ENCODE measurements around the gene GLYAT. TPM values are rescaled to one million over a fixed set of nuclear protein-coding genes. Genes with fewer than 3 reads are reported as not detected.

The GLYAT gene
- total RNA-seq, 1 experiment from 2014 or later: not detected

- H4K20me1 ChIP-seq (ENCODE audit: insufficient read depth): no peaks in the 10 kb centered on the region
- ChIA-PET POLR2A (no interaction called here), CTCF (no interaction called here), RAD21 (ENCODE audit: low non-redundant PET in 1 of 2, low total read pairs in 2 of 2, uncharacterized antibody in 2 of 2, unreplicated experiment in 2 of 2) (no interaction called here)
- H3K36me3 ChIP-seq (ENCODE audit: control insufficient read depth in 1 of 2, insufficient read depth in 2 of 2, low read length in 2 of 2): no peaks in the 10 kb centered on the region
- H3K27ac ChIP-seq (ENCODE audit: low read depth, low read length): no peak overlapping the region
- H2AFZ ChIP-seq (ENCODE audit: low read depth, low read length, poor library complexity, severe bottlenecking): no peak overlapping the region
- H3K9me2 ChIP-seq (ENCODE audit: insufficient read depth): no peaks in the 10 kb centered on the region
- peaks cover 7 to 22% of the 10 kb centered on the region in 2 experiments for H3K4me1 ChIP-seq (ENCODE audit: control insufficient read depth in 1 of 2, insufficient read depth in 2 of 2, low read length in 2 of 2)
- no peak for DNase-seq (ENCODE audit: low read depth, low spot score)
- peak; percentile 37; the same call in 1 of the 2 replicates for ATAC-seq
- intact Hi-C loops (cut with micrococcal nuclease): no loop called here
- H3K9me3 ChIP-seq (ENCODE audit: control insufficient read depth in 1 of 2, insufficient read depth in 1 of 2, low read depth in 1 of 2, low read length in 2 of 2): no peaks in the 10 kb centered on the region
- H3K4me2 ChIP-seq (ENCODE audit: low read length): peak overlapping the region; percentile 60
- no peaks in the 10 kb centered on the region for H3K79me2 ChIP-seq (ENCODE audit: insufficient read depth, low read length)
- no peaks in the 10 kb centered on the region for H3K27me3 ChIP-seq (ENCODE audit: insufficient read depth, low read length)
- no TSS peak for BruUV-seq (replicated peaks)
- TF ChIP-seq EGR1 (IDR thresholded peaks at IDR 0.05; ENCODE audit: low read depth) (no peak), SRF (IDR thresholded peaks at IDR 0.05; ENCODE audit: low read depth) (0 out of 2 replicates have a peak, but pooled peaks have one; percentile 1), ZNF274 (IDR thresholded peaks at IDR 0.05; ENCODE audit: low read depth, low read length) (no peak), ZBTB33 (IDR thresholded peaks at IDR 0.05; ENCODE audit: extremely low read depth, insufficient replicate concordance, low read length) (no peak)
- H3K9ac ChIP-seq (ENCODE audit: low read length): no peak overlapping the region
- H3K4me3 ChIP-seq (replicated peaks in 1 of 2; ENCODE audit: low read depth in 1 of 2, low read length in 2 of 2): no peak overlapping the region
Measured at GRCh38 chr11:58771458-58771855, 39.7 kb upstream of the GLYAT start.

GRCh38 chr11:58770627-58771457 lies 39.1 kb upstream of the GLYAT start:
- ATAC-seq (peak; percentile 87), DNase-seq (ENCODE audit: low read depth, low spot score) (peak; percentile 67)
- H3K9ac ChIP-seq (ENCODE audit: low read length): no peak overlapping the region; the same call in 1 of the 2 replicates
- peak overlapping the region; percentile 60 for H3K4me2 ChIP-seq (ENCODE audit: low read length)
- no peaks in the 10 kb centered on the region for H3K79me2 ChIP-seq (ENCODE audit: insufficient read depth, low read length)
- peaks cover 7 to 22% of the 10 kb centered on the region in 2 experiments for H3K4me1 ChIP-seq (ENCODE audit: control insufficient read depth in 1 of 2, insufficient read depth in 2 of 2, low read length in 2 of 2)
- H3K4me3 ChIP-seq (replicated peaks in 1 of 2; ENCODE audit: low read depth in 1 of 2, low read length in 2 of 2): 0 out of 4 replicates have a peak overlapping the region, but pooled peaks of 1 of the 2 experiments have one; percentile 30
- H3K9me2 ChIP-seq (ENCODE audit: insufficient read depth): no peaks in the 10 kb centered on the region
- H3K9me3 ChIP-seq (ENCODE audit: control insufficient read depth in 1 of 2, insufficient read depth in 1 of 2, low read depth in 1 of 2, low read length in 2 of 2): no peaks in the 10 kb centered on the region
- peak overlapping the region; percentile 8 for H2AFZ ChIP-seq (ENCODE audit: low read depth, low read length, poor library complexity, severe bottlenecking)
- ChIA-PET POLR2A (no interaction called here), CTCF (no interaction called here), RAD21 (ENCODE audit: low non-redundant PET in 1 of 2, low total read pairs in 2 of 2, uncharacterized antibody in 2 of 2, unreplicated experiment in 2 of 2) (no interaction called here)
- H3K27ac ChIP-seq (ENCODE audit: low read depth, low read length): no peak overlapping the region
- no peaks in the 10 kb centered on the region for H3K27me3 ChIP-seq (ENCODE audit: insufficient read depth, low read length)
- intact Hi-C loops (cut with micrococcal nuclease): no loop called here
- H3K36me3 ChIP-seq (ENCODE audit: control insufficient read depth in 1 of 2, insufficient read depth in 2 of 2, low read length in 2 of 2): no peaks in the 10 kb centered on the region
- no TSS peak for BruUV-seq (replicated peaks)
- H4K20me1 ChIP-seq (ENCODE audit: insufficient read depth): no peaks in the 10 kb centered on the region
- TF ChIP-seq SRF (IDR thresholded peaks at IDR 0.05; ENCODE audit: low read depth) (peak; percentile 34; the same call in 1 of the 2 replicates), POLR2AphosphoS5 (IDR thresholded peaks at IDR 0.05; ENCODE audit: low read depth, low read length) (no peak), MAX (IDR thresholded peaks at IDR 0.05) (peak; percentile 67), ZNF274 (IDR thresholded peaks at IDR 0.05; ENCODE audit: low read depth, low read length) (no peak), ZBTB33 (IDR thresholded peaks at IDR 0.05; ENCODE audit: extremely low read depth, insufficient replicate concordance, low read length) (no peak), JUND (IDR thresholded peaks at IDR 0.05) (peak; percentile 75), YY1 (IDR thresholded peaks at IDR 0.05; ENCODE audit: extremely low read depth, insufficient replicate concordance, low read depth, low read length) (no peak), EGR1 (IDR thresholded peaks at IDR 0.05; ENCODE audit: low read depth) (0 out of 2 replicates have a peak, but pooled peaks have one; percentile 16), SP1 (IDR thresholded peaks at IDR 0.05; ENCODE audit: low read depth) (peak; percentile 59), CEBPB (IDR thresholded peaks at IDR 0.05; ENCODE audit: low read depth) (no peak), CBX3 (IDR thresholded peaks at IDR 0.05; ENCODE audit: low read depth) (0 out of 2 replicates have a peak, but pooled peaks have one; percentile 46)

All from HCT116 (cell line).